NCI-H526 treated with DMSO at 0.1 percent for 48 hours (cell line): ENCODE data around the gene F11R.
"Not testable (repeated sequence)": the region's sequence is repeated elsewhere in the genome, so short reads cannot be mapped to it uniquely, and the experiment has no call there.

ENCODE experiments used
- DNase-seq: peaks from one replicate; lab custom pipeline; 2025; lab: John Stamatoyannopoulos, UW

The F11R gene

GRCh38 chr1:160971618-160972056 is 49.3 kb downstream of the F11R start:
- peak; percentile 56 for DNase-seq

- DNase-seq = no peak
These were observed 57.4 kb downstream of the F11R start for GRCh38 chr1:160963521-160963920.

GRCh38 chr1:160961419-160961818 is 59.5 kb downstream of the F11R start:
- DNase-seq = no peak

- no peak for DNase-seq
These were observed 64.0 kb downstream of the F11R start for GRCh38 chr1:160956966-160957365.

- DNase-seq = peak; percentile 39
These were observed 66.5 kb downstream of the F11R start, which contains the start of gene ITLN2 for GRCh38 chr1:160954158-160955104. TSS of gene ITLN2 (minus strand) at chr1:160954809. CDS start at chr1:160954741, 68 bp downstream.

- DNase-seq = no peak
These were observed 67.9 kb downstream of the F11R start for GRCh38 chr1:160953030-160953429.

- DNase-seq = no peak
These were observed 68.8 kb downstream of the F11R start for GRCh38 chr1:160952129-160952510.

GRCh38 chr1:160951443-160952128 is 69.4 kb downstream of the F11R start:
- DNase-seq = peak; percentile 63

- DNase-seq = no peak
These were observed 70.3 kb downstream of the F11R start for GRCh38 chr1:160950657-160951056.

GRCh38 chr1:160949881-160950280 is 71.1 kb downstream of the F11R start:
- DNase-seq = no peak

GRCh38 chr1:160949216-160949880 is 71.6 kb downstream of the F11R start:
- DNase-seq = not testable (repeated sequence)

- DNase-seq = not testable (repeated sequence)
These were observed 73.7 kb downstream of the F11R start for GRCh38 chr1:160947174-160947759.

GRCh38 chr1:160945881-160946280 is 75.1 kb downstream of the F11R start:
- DNase-seq = not testable (repeated sequence)
